NCI-H1694 (cell line): ENCODE results near the gene AFTPH.
A peak's percentile ranks its signal among the peaks of the same experiment; 100 is the strongest.

Source experiments
- DNase-seq: peaks from one replicate; lab custom pipeline; 2025; lab: John Stamatoyannopoulos, UW

The AFTPH gene, protein sequence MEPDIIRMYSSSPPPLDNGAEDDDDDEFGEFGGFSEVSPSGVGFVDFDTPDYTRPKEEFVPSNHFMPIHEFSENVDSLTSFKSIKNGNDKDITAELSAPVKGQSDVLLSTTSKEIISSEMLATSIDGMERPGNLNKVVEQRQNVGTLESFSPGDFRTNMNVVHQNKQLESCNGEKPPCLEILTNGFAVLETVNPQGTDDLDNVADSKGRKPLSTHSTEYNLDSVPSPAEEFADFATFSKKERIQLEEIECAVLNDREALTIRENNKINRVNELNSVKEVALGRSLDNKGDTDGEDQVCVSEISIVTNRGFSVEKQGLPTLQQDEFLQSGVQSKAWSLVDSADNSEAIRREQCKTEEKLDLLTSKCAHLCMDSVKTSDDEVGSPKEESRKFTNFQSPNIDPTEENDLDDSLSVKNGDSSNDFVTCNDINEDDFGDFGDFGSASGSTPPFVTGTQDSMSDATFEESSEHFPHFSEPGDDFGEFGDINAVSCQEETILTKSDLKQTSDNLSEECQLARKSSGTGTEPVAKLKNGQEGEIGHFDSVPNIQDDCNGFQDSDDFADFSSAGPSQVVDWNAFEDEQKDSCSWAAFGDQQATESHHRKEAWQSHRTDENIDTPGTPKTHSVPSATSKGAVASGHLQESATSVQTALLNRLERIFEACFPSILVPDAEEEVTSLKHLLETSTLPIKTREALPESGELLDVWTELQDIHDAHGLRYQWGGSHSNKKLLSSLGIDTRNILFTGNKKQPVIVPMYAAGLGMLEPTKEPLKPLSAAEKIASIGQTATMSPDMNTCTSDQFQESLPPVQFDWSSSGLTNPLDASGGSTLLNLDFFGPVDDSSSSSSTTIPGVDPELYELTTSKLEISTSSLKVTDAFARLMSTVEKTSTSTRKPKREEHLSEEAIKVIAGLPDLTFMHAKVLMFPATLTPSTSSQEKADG

DNA sequence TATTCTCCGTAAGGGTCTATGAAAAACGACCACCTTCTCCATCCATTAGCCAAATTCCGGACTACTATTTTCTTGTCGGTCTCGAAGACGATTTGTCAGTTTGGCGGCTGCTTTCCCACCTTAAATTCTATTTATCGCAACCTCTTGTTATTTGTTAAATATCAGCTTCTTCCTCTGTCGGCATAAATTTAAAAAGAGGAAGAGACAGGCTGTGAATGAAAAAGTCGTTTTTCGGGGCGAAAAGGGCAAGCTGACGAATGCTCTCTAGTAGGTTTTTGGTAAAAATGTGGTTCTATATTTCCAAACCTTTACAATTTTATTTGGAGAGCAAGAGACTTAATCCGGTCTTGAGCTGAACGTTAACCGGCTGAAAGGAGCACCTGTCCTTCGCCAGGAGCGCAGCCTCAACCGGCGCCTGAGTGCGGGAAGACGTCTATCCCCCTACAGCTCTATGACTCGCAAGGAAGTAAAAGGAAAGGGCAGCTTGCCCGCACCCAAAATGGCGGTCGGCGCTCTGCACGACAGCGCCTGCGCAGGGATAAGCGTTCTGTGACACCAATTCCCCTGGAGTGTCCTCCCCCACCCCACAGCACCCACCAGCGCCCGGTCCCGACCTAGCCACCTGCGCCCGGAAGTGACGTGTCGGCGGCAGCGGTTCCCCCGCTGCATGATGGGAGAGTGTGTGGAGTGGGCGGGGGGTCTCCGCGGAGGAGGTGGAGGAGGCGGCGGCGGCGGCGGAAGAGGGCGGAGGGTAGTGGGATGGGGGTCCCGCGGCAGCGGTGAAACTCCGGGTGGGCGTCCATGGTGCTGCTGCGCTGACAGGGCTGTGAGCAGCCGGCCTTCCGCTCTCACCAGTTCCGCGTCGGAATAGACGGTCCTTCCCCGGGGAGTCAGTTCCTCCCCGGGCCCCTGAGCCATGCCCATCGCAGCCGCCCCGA, at the start of gene AFTPH:
AFTPH (plus strand) TSS at position 663 of the 938 bp plus-strand sequence. CDS start 27,147 bp downstream, outside the sequence.
- peak; percentile 97 for DNase-seq

- no peak for DNase-seq
Observed at GRCh38 chr2:64474636-64475035, 49.5 kb upstream of the AFTPH start.

- no peak for DNase-seq
Observed at GRCh38 chr2:64477037-64477436, 47.1 kb upstream of the AFTPH start.

DNA sequence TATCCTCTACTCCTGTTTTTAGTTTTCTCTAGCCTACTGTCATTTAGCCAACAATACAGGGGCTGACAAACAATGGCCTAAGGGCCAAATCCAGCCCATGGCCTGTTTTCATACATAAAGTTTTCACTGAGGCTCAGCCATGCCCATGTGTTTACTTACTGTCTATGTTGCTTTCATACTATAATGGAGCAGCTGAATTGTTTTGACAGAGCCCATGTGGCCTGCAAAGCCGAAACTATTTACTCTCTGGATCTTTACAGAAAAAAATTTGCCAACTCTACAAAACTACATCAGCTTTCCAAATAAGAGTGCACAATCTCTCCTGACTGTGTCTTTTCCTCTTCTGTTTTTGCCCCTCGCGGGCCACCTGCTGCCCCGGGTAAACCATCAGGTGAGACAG, 46.1 kb upstream of the AFTPH start:
- no peak for DNase-seq

DNA sequence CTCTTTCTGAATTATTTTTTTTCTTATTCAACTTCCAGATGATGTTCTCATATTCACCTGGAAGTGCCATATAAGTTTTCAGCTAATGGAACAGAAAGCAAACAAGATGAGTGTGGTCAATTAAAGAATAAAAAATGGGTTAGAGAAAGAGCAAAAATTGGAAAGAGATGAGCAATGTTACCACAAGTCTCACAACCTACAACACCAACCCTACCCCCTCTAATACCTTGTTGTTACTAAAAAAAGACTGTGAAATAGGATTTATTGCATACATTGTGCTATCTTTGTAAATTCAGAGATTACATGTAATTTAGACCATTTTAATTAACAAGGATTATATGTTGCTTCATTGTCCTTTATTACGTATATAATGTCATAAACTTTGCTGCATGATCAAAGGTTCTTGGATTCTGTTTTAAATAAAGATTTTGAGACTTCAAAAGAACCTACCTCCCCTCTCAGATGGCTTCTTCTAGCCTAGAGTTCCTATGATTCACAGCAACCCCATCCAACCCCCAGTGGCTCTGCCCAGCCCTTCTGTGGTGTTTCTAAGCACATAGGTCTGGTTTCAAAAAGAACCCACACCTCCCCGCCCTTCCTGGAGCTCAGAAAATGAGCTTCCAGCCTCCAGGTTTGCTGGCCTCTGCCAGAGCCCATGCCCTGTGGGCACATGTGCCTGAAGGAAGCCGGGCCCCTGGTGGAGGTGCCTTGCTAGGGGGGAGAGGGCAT, 45.5 kb upstream of the AFTPH start:
- DNase-seq: no peak

GRCh38 chr2:64479259-64480117, 44.6 kb upstream of the AFTPH start:
- DNase-seq: no peak

DNA sequence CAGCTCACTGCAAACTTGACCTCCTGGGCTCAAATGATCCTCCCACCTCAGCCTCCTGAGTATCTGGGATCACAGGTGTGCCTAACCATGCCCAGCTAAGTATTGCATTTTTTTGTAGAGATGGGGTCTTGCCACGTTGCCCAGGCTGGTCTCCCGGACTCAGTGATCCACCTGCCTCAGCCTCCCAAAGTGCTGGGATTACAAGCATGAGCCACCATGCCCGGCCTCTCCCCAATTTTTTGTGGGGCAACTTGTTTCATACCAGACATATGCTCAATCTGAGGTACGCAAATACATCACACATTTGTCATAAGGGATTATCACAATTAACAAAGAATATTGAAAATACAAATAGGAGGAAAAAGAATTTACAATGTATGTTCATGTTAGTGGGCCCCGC, 42.5 kb upstream of the AFTPH start:
- DNase-seq: no peak

- no peak for DNase-seq
Observed at GRCh38 chr2:64482243-64482642, 41.9 kb upstream of the AFTPH start.

DNA sequence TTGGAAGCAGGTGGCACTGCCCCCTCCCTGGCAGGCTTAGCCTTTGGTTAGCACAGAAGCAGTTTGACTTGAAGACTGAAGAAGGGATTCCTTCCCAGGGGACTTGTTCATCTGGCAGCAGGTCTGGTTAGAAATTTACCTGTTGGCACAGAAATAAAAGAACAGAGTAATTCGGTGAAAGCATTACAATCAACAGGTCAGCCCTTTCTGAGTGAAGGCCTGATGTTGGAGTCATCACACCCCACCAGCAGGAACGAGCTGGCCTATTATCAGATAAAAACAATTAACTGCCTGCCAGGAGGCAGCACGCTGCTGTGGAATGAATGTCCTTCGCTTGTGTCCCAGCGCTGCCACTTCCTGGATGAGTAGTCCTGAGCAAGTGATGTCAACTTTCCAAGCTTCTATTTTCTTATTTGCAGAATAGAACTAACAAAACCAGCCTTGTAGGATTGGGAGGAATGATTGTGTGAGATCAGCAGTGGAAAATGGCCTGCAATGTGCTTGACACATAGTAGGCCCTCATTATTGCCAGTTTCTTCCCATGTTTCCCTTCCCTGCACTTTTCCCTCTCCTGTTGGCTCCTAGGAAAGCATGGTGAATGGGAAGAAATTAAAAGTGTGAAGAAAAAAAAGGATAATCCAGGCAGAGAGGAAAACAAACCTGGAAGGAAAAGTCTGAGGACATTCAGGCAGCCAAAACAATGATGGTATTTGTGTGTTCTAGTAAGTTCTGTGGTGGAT, 41.2 kb upstream of the AFTPH start:
- DNase-seq: no peak

DNA sequence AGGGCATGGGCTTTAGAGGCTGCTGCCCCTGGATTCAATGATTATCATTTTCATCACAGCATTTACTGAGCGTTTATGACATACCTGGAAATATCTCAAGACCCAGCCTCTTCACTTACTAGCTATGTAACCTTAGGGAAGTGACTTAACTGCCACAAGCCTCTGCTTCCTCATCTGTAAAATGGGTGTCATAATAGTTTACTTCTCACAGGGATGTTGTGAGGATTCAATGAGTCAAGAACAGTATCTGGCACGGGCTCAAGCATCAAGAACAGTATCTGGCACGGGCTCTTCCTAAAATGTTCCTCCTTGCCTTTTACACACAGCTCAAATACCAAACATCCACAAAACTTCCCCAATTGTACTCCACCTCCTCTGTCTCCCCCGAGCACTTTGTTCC, 38.8 kb upstream of the AFTPH start:
- no peak for DNase-seq

- DNase-seq: no peak
Observed at GRCh38 chr2:64485961-64486360, 38.2 kb upstream of the AFTPH start.

DNA sequence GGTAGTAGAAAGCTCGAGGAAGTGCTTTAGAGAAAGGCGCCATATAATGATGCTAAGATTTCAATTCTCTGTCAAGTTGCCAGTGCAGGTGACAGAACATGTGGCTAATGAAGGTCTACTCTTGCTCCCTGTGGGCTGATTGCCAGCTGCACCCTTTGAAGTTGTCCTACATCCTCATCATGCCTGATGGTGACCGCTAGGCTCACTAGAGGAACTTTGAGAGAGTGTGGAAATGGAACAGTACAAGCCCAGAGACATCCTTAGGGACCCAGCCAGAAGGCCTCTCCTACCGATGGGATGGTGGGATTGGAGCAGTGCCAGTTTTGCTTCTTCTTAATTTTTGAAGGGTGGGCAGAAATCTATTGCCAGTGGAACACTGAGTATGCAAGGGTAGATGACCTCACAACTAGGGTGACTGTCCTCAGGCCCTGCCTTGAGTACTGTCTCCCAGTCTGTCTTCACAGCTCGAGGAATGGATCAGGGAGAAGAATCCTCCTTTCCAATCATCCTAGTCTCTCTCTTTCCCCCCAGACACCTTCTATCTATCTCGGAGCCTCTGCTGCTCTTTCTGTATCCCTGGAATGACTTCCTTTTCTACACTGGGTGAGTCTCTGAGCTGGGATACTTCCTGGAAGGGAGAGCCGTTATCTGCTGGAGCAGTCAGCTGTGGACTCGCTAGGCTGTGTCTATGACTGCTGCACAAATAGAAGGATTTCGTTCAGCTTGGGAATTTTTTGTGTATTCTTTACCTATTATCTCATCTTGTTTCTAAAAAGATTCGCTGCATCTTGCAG, 36.7 kb upstream of the AFTPH start:
- no peak for DNase-seq

- DNase-seq: peak; percentile 43
Observed at GRCh38 chr2:64488050-64488974, 35.8 kb upstream of the AFTPH start.

GRCh38 chr2:64489081-64489751, 34.9 kb upstream of the AFTPH start:
- no peak for DNase-seq

DNA sequence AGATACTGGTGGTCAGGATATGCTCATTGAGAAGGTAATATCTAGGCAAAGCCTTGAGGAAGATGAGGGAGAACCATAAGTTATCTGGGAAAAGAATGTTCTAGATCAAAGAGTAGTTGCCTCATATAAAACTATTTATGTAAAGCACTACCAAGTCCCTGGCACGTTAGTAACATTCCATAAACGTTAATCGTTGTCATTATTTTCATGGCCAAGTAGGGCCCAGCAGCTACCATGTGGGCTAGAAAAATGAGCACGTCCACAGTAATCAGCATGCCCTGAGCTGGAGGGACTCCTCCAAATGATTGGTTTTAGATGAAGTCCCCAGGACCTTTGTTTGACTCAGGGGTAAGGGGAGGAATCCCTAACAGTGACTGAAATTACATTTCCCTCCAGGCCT, 32.7 kb upstream of the AFTPH start:
- DNase-seq: no peak

DNA sequence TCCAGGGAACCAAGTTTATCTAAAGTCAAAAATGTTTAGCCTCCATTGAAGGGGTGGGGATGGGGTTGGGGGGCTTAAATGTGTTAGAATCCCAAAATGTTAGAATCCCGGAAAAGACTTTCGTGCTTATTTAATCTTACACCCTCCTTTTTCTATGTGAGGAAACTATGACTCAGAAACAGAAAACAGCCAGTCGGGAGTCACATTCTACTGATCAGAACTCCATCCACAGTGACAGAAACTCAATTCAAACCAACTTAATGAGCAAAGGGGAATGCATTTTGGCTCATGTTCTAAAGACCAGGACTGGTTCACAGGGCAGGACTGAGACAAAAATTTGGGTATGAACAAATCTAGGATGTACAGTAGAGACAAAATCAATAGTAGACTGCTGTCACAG, 31.9 kb upstream of the AFTPH start:
- no peak for DNase-seq

GRCh38 chr2:64492821-64493220, 31.3 kb upstream of the AFTPH start:
- no peak for DNase-seq
